ENCODE results near the gene ME1. TPM values are rescaled to one million over a fixed set of nuclear protein-coding genes. Genes with fewer than 3 reads are reported as not detected.

ME1 gene
- total RNA-seq (2014; rRNA removed; shearing (Covaris generic)) = 1.5 and 4.0 TPM in 2 replicates
- polyA plus RNA-seq (2016; fragmentation: Nextera tagmentation; extraction: Ambion mirVana) = 10.0 and 11.6 TPM in 2 replicates

- Histone ChIP-seq H3K9me2 (ENCODE audit: insufficient read depth) (no peaks in the 10 kb centered on the region), H3K79me2 (ENCODE audit: insufficient read depth) (no peaks in the 10 kb centered on the region), H3K4me3 (peak within 1 kb of the TSS; percentile 73), H2AFZ (peak within 1 kb of the TSS; percentile 93), H3K9ac (peak within 1 kb of the TSS; percentile 81), H3K27me3 (replicated peaks; ENCODE audit: insufficient read depth) (no peaks in the 10 kb centered on the region), H4K20me1 (ENCODE audit: insufficient read depth) (no peaks in the 10 kb centered on the region), H3K4me2 (ENCODE audit: unreplicated experiment) (peak within 1 kb of the TSS; percentile 86), H3K27ac (peak within 1 kb of the TSS; percentile 18; the same call in 1 of the 2 replicates), H3K36me3 (ENCODE audit: low read depth) (no peaks in the 10 kb centered on the region), H3K4me1 (ENCODE audit: insufficient read depth) (peaks cover 7% of the 10 kb centered on the region; the same call in 1 of the 2 replicates), H3K9me3 (ENCODE audit: low read depth) (no peaks in the 10 kb centered on the region), H3F3A (ENCODE audit: insufficient read depth) (peaks cover 17% of the 10 kb centered on the region; the same call in 1 of the 2 replicates)
- no peak for TF ChIP-seq EZH2 (IDR thresholded peaks at IDR 0.05; ENCODE audit: insufficient read depth, poor library complexity, severe bottlenecking)
- TF ChIP-seq EZH2phosphoT487 (IDR thresholded peaks at IDR 0.05; ENCODE audit: insufficient read depth, low read depth) = no peak
- DNase-seq = peak; percentile 84
- 11 to 19% methylated on average over 42 to 71 of the region's 74 CpGs for WGBS, 2 experiments (ENCODE audit: low coverage in 1 of 2, low lambda C conversion rate in 2 of 2, missing lambda C conversion rate in 2 of 2)
- in situ Hi-C loops (cut with MboI) = no loop called here
These were observed at the start of gene ME1 for GRCh38 chr6:83430611-83431544. ME1 (minus strand) TSS chr6:83431051; CDS start chr6:83430954, 97 bp downstream.

GRCh38 chr6:83480470-83480869 lies 49.6 kb upstream of the ME1 start:
- Histone ChIP-seq H3K9ac (no peak overlapping the region), H3K79me2 (ENCODE audit: insufficient read depth) (no peaks in the 10 kb centered on the region), H3F3A (ENCODE audit: insufficient read depth) (no peaks in the 10 kb centered on the region), H3K27me3 (replicated peaks; ENCODE audit: insufficient read depth) (no peaks in the 10 kb centered on the region), H4K20me1 (ENCODE audit: insufficient read depth) (no peaks in the 10 kb centered on the region), H3K27ac (no peak overlapping the region), H3K4me2 (ENCODE audit: unreplicated experiment) (no peak overlapping the region), H3K9me2 (ENCODE audit: insufficient read depth) (no peaks in the 10 kb centered on the region), H3K36me3 (ENCODE audit: low read depth) (no peaks in the 10 kb centered on the region), H3K4me1 (ENCODE audit: insufficient read depth) (no peaks in the 10 kb centered on the region), H3K4me3 (no peak overlapping the region), H3K9me3 (ENCODE audit: low read depth) (no peaks in the 10 kb centered on the region), H2AFZ (no peak overlapping the region)
- 82 to 85% methylated on average over 1 of the region's 1 CpG for WGBS, 2 experiments (ENCODE audit: low coverage in 1 of 2, low lambda C conversion rate in 2 of 2, missing lambda C conversion rate in 2 of 2)
- DNase-seq = no peak
- in situ Hi-C loops (cut with MboI) = no loop called here
- TF ChIP-seq EZH2phosphoT487 (IDR thresholded peaks at IDR 0.05; ENCODE audit: insufficient read depth, low read depth) (no peak), EZH2 (IDR thresholded peaks at IDR 0.05; ENCODE audit: insufficient read depth, poor library complexity, severe bottlenecking) (no peak)

- H2AFZ ChIP-seq = no peak overlapping the region
- H4K20me1 ChIP-seq (ENCODE audit: insufficient read depth) = no peaks in the 10 kb centered on the region
- DNase-seq = no peak
- no peaks in the 10 kb centered on the region for H3K4me1 ChIP-seq (ENCODE audit: insufficient read depth)
- no peaks in the 10 kb centered on the region for H3K36me3 ChIP-seq (ENCODE audit: low read depth)
- H3F3A ChIP-seq (ENCODE audit: insufficient read depth) = no peaks in the 10 kb centered on the region
- in situ Hi-C loops (cut with MboI) = no loop called here
- WGBS, 2 experiments (ENCODE audit: low coverage in 1 of 2, low lambda C conversion rate in 2 of 2, missing lambda C conversion rate in 2 of 2) = 8 to 17% methylated on average over 1 of the region's 1 CpG
- no peaks in the 10 kb centered on the region for H3K9me2 ChIP-seq (ENCODE audit: insufficient read depth)
- no peaks in the 10 kb centered on the region; the same call in 1 of the 2 replicates for H3K27me3 ChIP-seq (replicated peaks; ENCODE audit: insufficient read depth)
- no peak overlapping the region for H3K27ac ChIP-seq
- no peak overlapping the region for H3K4me3 ChIP-seq
- no peak overlapping the region for H3K9ac ChIP-seq
- no peaks in the 10 kb centered on the region for H3K79me2 ChIP-seq (ENCODE audit: insufficient read depth)
- H3K4me2 ChIP-seq (ENCODE audit: unreplicated experiment) = no peak overlapping the region
- TF ChIP-seq EZH2phosphoT487 (IDR thresholded peaks at IDR 0.05; ENCODE audit: insufficient read depth, low read depth) (no peak), EZH2 (IDR thresholded peaks at IDR 0.05; ENCODE audit: insufficient read depth, poor library complexity, severe bottlenecking) (no peak)
- no peaks in the 10 kb centered on the region for H3K9me3 ChIP-seq (ENCODE audit: low read depth)
These were observed 48.5 kb upstream of the ME1 start for GRCh38 chr6:83479389-83479788.

- no peaks in the 10 kb centered on the region for H3F3A ChIP-seq (ENCODE audit: insufficient read depth)
- H3K4me2 ChIP-seq (ENCODE audit: unreplicated experiment) = no peak overlapping the region
- no peaks in the 10 kb centered on the region for H3K9me3 ChIP-seq (ENCODE audit: low read depth)
- H3K9ac ChIP-seq = no peak overlapping the region
- 83 to 95% methylated on average over 1 of the region's 1 CpG for WGBS, 2 experiments (ENCODE audit: low coverage in 1 of 2, low lambda C conversion rate in 2 of 2, missing lambda C conversion rate in 2 of 2)
- TF ChIP-seq EZH2phosphoT487 (IDR thresholded peaks at IDR 0.05; ENCODE audit: insufficient read depth, low read depth) = no peak
- TF ChIP-seq EZH2 (IDR thresholded peaks at IDR 0.05; ENCODE audit: insufficient read depth, poor library complexity, severe bottlenecking) = no peak
- H3K27me3 ChIP-seq (replicated peaks; ENCODE audit: insufficient read depth) = no peaks in the 10 kb centered on the region; the same call in 1 of the 2 replicates
- no peak overlapping the region for H2AFZ ChIP-seq
- no peaks in the 10 kb centered on the region for H4K20me1 ChIP-seq (ENCODE audit: insufficient read depth)
- no peak for DNase-seq
- H3K4me3 ChIP-seq = no peak overlapping the region
- no peaks in the 10 kb centered on the region for H3K4me1 ChIP-seq (ENCODE audit: insufficient read depth)
- H3K79me2 ChIP-seq (ENCODE audit: insufficient read depth) = no peaks in the 10 kb centered on the region
- H3K27ac ChIP-seq = no peak overlapping the region
- H3K36me3 ChIP-seq (ENCODE audit: low read depth) = no peaks in the 10 kb centered on the region
- in situ Hi-C loops (cut with MboI) = no loop called here
- H3K9me2 ChIP-seq (ENCODE audit: insufficient read depth) = no peaks in the 10 kb centered on the region
These were observed 46.1 kb upstream of the ME1 start for GRCh38 chr6:83476971-83477370.

Measured in GM23248 (cell line).